ENCODE data around the gene ESPNL.

Gene ESPNL

GRCh38 chr2:238129166-238130010, 29.2 kb downstream of the ESPNL start:
- Histone ChIP-seq H3K27ac (ENCODE audit: low read length) (no peak overlapping the region), H3K9ac (ENCODE audit: low read depth, low read length) (no peak overlapping the region), H3K9me3 (ENCODE audit: insufficient read depth, low read length, severe bottlenecking) (no peaks in the 10 kb centered on the region), H3K4me1 (ENCODE audit: insufficient read depth, low read length) (no peaks in the 10 kb centered on the region), H3K4me2 (ENCODE audit: insufficient read depth, low read length) (no peak overlapping the region), H4K20me1 (ENCODE audit: insufficient read depth, low read length) (no peaks in the 10 kb centered on the region; the same call in 1 of the 2 replicates), H3K36me3 (ENCODE audit: insufficient read depth, low read length) (no peaks in the 10 kb centered on the region), H2AFZ (ENCODE audit: low read depth, low read length) (no peak overlapping the region), H3K4me3 (ENCODE audit: low read depth in 1 of 2, low read length in 2 of 2) (no peak overlapping the region), H3K27me3 (ENCODE audit: insufficient read depth, low read length, poor library complexity) (no peaks in the 10 kb centered on the region), H3K79me2 (ENCODE audit: insufficient read depth, low read length) (no peaks in the 10 kb centered on the region)
- TF ChIP-seq CTCF (IDR thresholded peaks at IDR 0.05; ENCODE audit: borderline replicate concordance, extremely low read depth, low read length, poor library complexity, severe bottlenecking) (no peak), EZH2 (IDR thresholded peaks at IDR 0.05; ENCODE audit: borderline replicate concordance, low read depth, low read length, severe bottlenecking) (no peak)
- no peak for DNase-seq
- no peak for ATAC-seq (ENCODE audit: insufficient read depth, low read depth)

- no peaks in the 10 kb centered on the region for H3K79me2 ChIP-seq (ENCODE audit: insufficient read depth, low read length)
- H3K27ac ChIP-seq (ENCODE audit: low read length): no peak overlapping the region
- no peaks in the 10 kb centered on the region for H3K36me3 ChIP-seq (ENCODE audit: insufficient read depth, low read length)
- H3K4me3 ChIP-seq (ENCODE audit: low read depth in 1 of 2, low read length in 2 of 2): no peak overlapping the region
- no peak overlapping the region for H3K9ac ChIP-seq (ENCODE audit: low read depth, low read length)
- no peaks in the 10 kb centered on the region for H3K9me3 ChIP-seq (ENCODE audit: insufficient read depth, low read length, severe bottlenecking)
- H4K20me1 ChIP-seq (ENCODE audit: insufficient read depth, low read length): no peaks in the 10 kb centered on the region; the same call in 1 of the 2 replicates
- DNase-seq (no peak), ATAC-seq (ENCODE audit: insufficient read depth, low read depth) (no peak)
- H3K27me3 ChIP-seq (ENCODE audit: insufficient read depth, low read length, poor library complexity): no peaks in the 10 kb centered on the region
- no peak overlapping the region for H2AFZ ChIP-seq (ENCODE audit: low read depth, low read length)
- TF ChIP-seq CTCF (IDR thresholded peaks at IDR 0.05; ENCODE audit: borderline replicate concordance, extremely low read depth, low read length, poor library complexity, severe bottlenecking) (no peak), EZH2 (IDR thresholded peaks at IDR 0.05; ENCODE audit: borderline replicate concordance, low read depth, low read length, severe bottlenecking) (no peak)
- H3K4me1 ChIP-seq (ENCODE audit: insufficient read depth, low read length): no peaks in the 10 kb centered on the region
- H3K4me2 ChIP-seq (ENCODE audit: insufficient read depth, low read length): no peak overlapping the region
Measured at GRCh38 chr2:238130111-238130695, 30.1 kb downstream of the ESPNL start.

GRCh38 chr2:238130696-238131628, 30.8 kb downstream of the ESPNL start:
- Histone ChIP-seq H3K4me1 (ENCODE audit: insufficient read depth, low read length) (no peaks in the 10 kb centered on the region), H3K9ac (ENCODE audit: low read depth, low read length) (no peak overlapping the region), H3K27me3 (ENCODE audit: insufficient read depth, low read length, poor library complexity) (no peaks in the 10 kb centered on the region), H2AFZ (ENCODE audit: low read depth, low read length) (no peak overlapping the region), H3K4me3 (ENCODE audit: low read depth in 1 of 2, low read length in 2 of 2) (no peak overlapping the region), H4K20me1 (ENCODE audit: insufficient read depth, low read length) (no peaks in the 10 kb centered on the region; the same call in 1 of the 2 replicates), H3K9me3 (ENCODE audit: insufficient read depth, low read length, severe bottlenecking) (no peaks in the 10 kb centered on the region), H3K27ac (ENCODE audit: low read length) (no peak overlapping the region), H3K36me3 (ENCODE audit: insufficient read depth, low read length) (no peaks in the 10 kb centered on the region), H3K4me2 (ENCODE audit: insufficient read depth, low read length) (no peak overlapping the region), H3K79me2 (ENCODE audit: insufficient read depth, low read length) (no peaks in the 10 kb centered on the region)
- TF ChIP-seq EZH2 (IDR thresholded peaks at IDR 0.05; ENCODE audit: borderline replicate concordance, low read depth, low read length, severe bottlenecking) (no peak), CTCF (IDR thresholded peaks at IDR 0.05; ENCODE audit: borderline replicate concordance, extremely low read depth, low read length, poor library complexity, severe bottlenecking) (no peak)
- ATAC-seq (ENCODE audit: insufficient read depth, low read depth) (no peak; the same call in 2 of the 3 replicates), DNase-seq (no peak)

Measured in DND-41 (cell line).